HEK293 (cell line): ENCODE measurements around the gene TMCO1.
A peak's percentile ranks its signal among the peaks of the same experiment; 100 is the strongest.
"Not testable (repeated sequence)": the region's sequence is repeated elsewhere in the genome, so short reads cannot be mapped to it uniquely, and the experiment has no call there.

Experiments
- CTCF ChIA-PET: fragments of 350-600 bp; formaldehyde crosslinking; extraction: SDS; loops from one replicate; lab custom pipeline; 2021; ENCODE audit warnings: antibody characterized with exemption; lab: Yijun Ruan, JAX
- POLR2A ChIA-PET: fragments of 300-600 bp; formaldehyde crosslinking; extraction: SDS; loops from one replicate; lab custom pipeline; 2020; ENCODE audit warnings: antibody characterized with exemption, inconsistent platforms; lab: Yijun Ruan, JAX
- H3K27ac ChIP-seq: fragments of 200-500 bp; sonication (Bioruptor generic); 2 replicates; pipeline ENCODE4 v1.5.1; 2014; ENCODE audit warnings: low read depth, low read length, control low read depth, inconsistent platforms; ENCODE audit errors: extremely low read depth
- H3K36me3 ChIP-seq, 2 experiments: fragments of 200-500 bp in 1 of 2; sonication (Bioruptor generic) in 1 of 2; 1 replicate in 1 of 2; 2 replicates in 1 of 2; pipeline ENCODE4 v1.5.1; 2014 to 2017; ENCODE audit warnings: inconsistent platforms in 2 of 2, low read length in 2 of 2; ENCODE audit not compliant: control insufficient read depth in 2 of 2, insufficient read depth in 1 of 2
- H3K4me1 ChIP-seq: fragments of 200-500 bp; sonication (Bioruptor generic); 2 replicates; pipeline ENCODE4 v1.5.1; 2014; ENCODE audit warnings: mild to moderate bottlenecking, low read length, inconsistent platforms; ENCODE audit not compliant: control insufficient read depth, insufficient read depth
- H3K4me3 ChIP-seq: 2 replicates; pipeline ENCODE4 v1.5.1; 2011; ENCODE audit warnings: low read depth, mild to moderate bottlenecking, control low read depth, low read length, moderate library complexity
- H3K9me3 ChIP-seq: fragments of 200-500 bp; sonication (Bioruptor generic); 2 replicates; pipeline ENCODE4 v1.5.1; 2014; ENCODE audit warnings: low read depth, low read length, inconsistent platforms; ENCODE audit not compliant: control insufficient read depth, insufficient read depth
- EGR2 ChIP-seq: fragments of 450-650 bp; formaldehyde crosslinking; IDR thresholded peaks from 2 replicates; pipeline ENCODE4 v1.5.1; 2016; ENCODE audit warnings: low read depth, missing biosample characterization, missing genetic modification characterization
- MYNN ChIP-seq: fragments of 450-650 bp; formaldehyde crosslinking; IDR thresholded peaks from 2 replicates; pipeline ENCODE4 v1.5.1; 2016; ENCODE audit warnings: missing biosample characterization, missing genetic modification characterization, borderline replicate concordance
- SALL2 ChIP-seq: fragments of 450-650 bp; formaldehyde crosslinking; IDR thresholded peaks from 2 replicates; pipeline ENCODE4 v1.5.0; 2017; ENCODE audit warnings: missing biosample characterization, mild to moderate bottlenecking, missing genetic modification characterization, borderline replicate concordance
- TRIM28 ChIP-seq: IDR thresholded peaks from 2 replicates; pipeline ENCODE4 v1.6.1; 2011; ENCODE audit warnings: low read length, control low read depth, borderline replicate concordance
- ZBTB17 ChIP-seq: fragments of 450-650 bp; formaldehyde crosslinking; IDR thresholded peaks from 2 replicates; pipeline ENCODE4 v1.5.1; 2016; ENCODE audit warnings: missing biosample characterization, missing genetic modification characterization
- ZFP37 ChIP-seq: fragments of 450-650 bp; formaldehyde crosslinking; IDR thresholded peaks from 2 replicates; pipeline ENCODE4 v1.5.1; 2016; ENCODE audit warnings: missing biosample characterization, missing genetic modification characterization
- ZNF146 ChIP-seq: fragments of 450-650 bp; formaldehyde crosslinking; IDR thresholded peaks from 2 replicates; pipeline ENCODE4 v1.5.1; 2016; ENCODE audit warnings: missing biosample characterization, missing genetic modification characterization
- ZNF16 ChIP-seq: fragments of 450-650 bp; formaldehyde crosslinking; IDR thresholded peaks from 2 replicates; pipeline ENCODE4 v1.5.1; 2016; ENCODE audit warnings: low read depth, missing biosample characterization, missing genetic modification characterization
- ZNF335 ChIP-seq: fragments of 450-650 bp; formaldehyde crosslinking; conservative IDR thresholded peaks from 2 replicates; pipeline ENCODE4 v1.5.1; 2016; ENCODE audit warnings: missing biosample characterization, missing genetic modification characterization
- ZNF530 ChIP-seq: fragments of 450-650 bp; formaldehyde crosslinking; IDR thresholded peaks from 2 replicates; pipeline ENCODE4 v1.5.1; 2016; ENCODE audit warnings: low read depth, missing biosample characterization, missing genetic modification characterization
- ZNF558 ChIP-seq: fragments of 450-650 bp; formaldehyde crosslinking; IDR thresholded peaks from 2 replicates; pipeline ENCODE4 v1.5.1; 2016; ENCODE audit warnings: missing biosample characterization, missing genetic modification characterization
- ZNF660 ChIP-seq: fragments of 450-650 bp; IDR thresholded peaks from 2 replicates; pipeline ENCODE4 v1.5.1; 2018; ENCODE audit warnings: missing biosample characterization, mild to moderate bottlenecking, missing genetic modification characterization
- ZSCAN16 ChIP-seq: fragments of 450-650 bp; formaldehyde crosslinking; IDR thresholded peaks from 2 replicates; pipeline ENCODE4 v1.5.1; 2016; ENCODE audit warnings: missing biosample characterization, missing genetic modification characterization
- ZSCAN4 ChIP-seq: fragments of 450-650 bp; formaldehyde crosslinking; IDR thresholded peaks from 2 replicates; pipeline ENCODE4 v1.5.1; 2017; ENCODE audit warnings: missing biosample characterization, missing genetic modification characterization
- ZXDB ChIP-seq: fragments of 450-650 bp; formaldehyde crosslinking; IDR thresholded peaks from 2 replicates; pipeline ENCODE4 v1.5.1; 2016; ENCODE audit warnings: missing biosample characterization, missing genetic modification characterization
- TF ChIP-seq, protein P1 (sequence below): fragments of 450-650 bp; formaldehyde crosslinking; IDR thresholded peaks from 2 replicates; pipeline ENCODE4 v1.5.1; 2017; ENCODE audit warnings: missing biosample characterization, missing genetic modification characterization
- TF ChIP-seq, protein P2 (sequence below): fragments of 450-650 bp; formaldehyde crosslinking; IDR thresholded peaks from 2 replicates; pipeline ENCODE4 v1.5.1; 2017; ENCODE audit warnings: missing biosample characterization, mild to moderate bottlenecking, missing genetic modification characterization, moderate library complexity

Gene TMCO1

DNA sequence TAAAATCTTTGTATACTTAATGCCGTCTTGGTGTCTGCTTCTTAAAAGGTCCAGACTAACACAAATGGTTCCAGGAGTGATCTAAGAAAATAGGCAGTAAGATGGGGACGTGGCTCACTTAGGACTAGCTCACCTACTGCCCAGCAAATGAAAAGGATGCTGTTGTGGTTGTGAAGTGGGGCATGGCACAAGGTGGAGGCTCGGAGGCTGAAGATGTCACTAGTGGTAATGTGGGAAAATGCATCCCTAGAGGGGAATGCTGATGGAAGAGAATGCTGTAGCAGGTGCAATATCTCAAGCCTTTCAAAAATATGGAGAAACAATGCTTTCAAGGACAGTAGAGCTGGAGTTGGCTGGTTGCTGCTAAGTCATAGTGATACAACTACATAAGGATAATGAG, 47.5 kb upstream of the TMCO1 start:
- TF ChIP-seq ZSCAN16 (no peak), ZNF660 (no peak), SALL2 (no peak)
- TF ChIP-seq, protein P1, sequence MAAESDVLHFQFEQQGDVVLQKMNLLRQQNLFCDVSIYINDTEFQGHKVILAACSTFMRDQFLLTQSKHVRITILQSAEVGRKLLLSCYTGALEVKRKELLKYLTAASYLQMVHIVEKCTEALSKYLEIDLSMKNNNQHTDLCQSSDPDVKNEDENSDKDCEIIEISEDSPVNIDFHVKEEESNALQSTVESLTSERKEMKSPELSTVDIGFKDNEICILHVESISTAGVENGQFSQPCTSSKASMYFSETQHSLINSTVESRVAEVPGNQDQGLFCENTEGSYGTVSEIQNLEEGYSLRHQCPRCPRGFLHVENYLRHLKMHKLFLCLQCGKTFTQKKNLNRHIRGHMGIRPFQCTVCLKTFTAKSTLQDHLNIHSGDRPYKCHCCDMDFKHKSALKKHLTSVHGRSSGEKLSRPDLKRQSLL (tag by site-specific recombination) = no peak
- Histone ChIP-seq H3K36me3 (no peaks in the 10 kb centered on the region), H3K4me3 (no peak overlapping the region), H3K27ac (no peak overlapping the region), H3K4me1 (no peaks in the 10 kb centered on the region), H3K9me3 (no peaks in the 10 kb centered on the region)
- ChIA-PET CTCF (interaction anchor here (0.6 kb wide), 1 partner anchor 30 kb away, joined by 3 read pairs; no protein-coding TSS in a partner anchor), POLR2A (interaction anchor here (2.2 kb wide), 1 partner anchor 12 kb away, joined by 7 read pairs; the partner anchor contains the start of gene UCK2)

DNA sequence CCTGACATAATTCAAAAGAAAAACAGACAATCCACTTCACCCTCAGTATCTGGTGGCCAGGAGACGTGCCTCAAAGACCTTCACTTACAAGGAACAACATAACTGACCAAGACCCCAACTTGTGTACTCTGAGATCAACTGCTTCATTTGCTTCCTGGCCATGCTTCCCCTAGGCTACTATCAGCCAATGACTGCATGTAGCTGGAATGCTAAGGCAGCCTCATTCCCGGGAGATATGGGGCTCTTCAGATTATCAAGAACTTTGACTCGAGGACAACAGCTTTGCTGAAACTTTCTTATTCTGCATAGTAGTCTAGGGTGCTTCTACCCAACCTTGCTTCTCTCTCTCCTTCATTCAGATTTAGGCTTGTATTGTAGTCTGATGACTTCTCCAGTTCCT, 47.1 kb upstream of the TMCO1 start:
- no peaks in the 10 kb centered on the region for H3K4me1 ChIP-seq
- no peaks in the 10 kb centered on the region for H3K9me3 ChIP-seq
- no peaks in the 10 kb centered on the region for H3K36me3 ChIP-seq
- POLR2A ChIA-PET = interaction anchor here (2.2 kb wide), 1 partner anchor 12 kb away, joined by 7 read pairs; the partner anchor contains the start of gene UCK2
- CTCF ChIA-PET = no interaction called here
- no peak overlapping the region for H3K27ac ChIP-seq
- no peak overlapping the region for H3K4me3 ChIP-seq
- TF ChIP-seq ZNF335 (tag by site-specific recombination) (no peak), ZFP37 (tag by site-specific recombination) (0 out of 2 replicates have a peak, but pooled peaks have one; percentile 25)
- TF ChIP-seq, all 188 proteins: peak for 1

- POLR2A ChIA-PET = no interaction called here
- H3K36me3 ChIP-seq = no peaks in the 10 kb centered on the region
Measured at GRCh38 chr1:165807613-165808012, 38.9 kb upstream of the TMCO1 start.

DNA sequence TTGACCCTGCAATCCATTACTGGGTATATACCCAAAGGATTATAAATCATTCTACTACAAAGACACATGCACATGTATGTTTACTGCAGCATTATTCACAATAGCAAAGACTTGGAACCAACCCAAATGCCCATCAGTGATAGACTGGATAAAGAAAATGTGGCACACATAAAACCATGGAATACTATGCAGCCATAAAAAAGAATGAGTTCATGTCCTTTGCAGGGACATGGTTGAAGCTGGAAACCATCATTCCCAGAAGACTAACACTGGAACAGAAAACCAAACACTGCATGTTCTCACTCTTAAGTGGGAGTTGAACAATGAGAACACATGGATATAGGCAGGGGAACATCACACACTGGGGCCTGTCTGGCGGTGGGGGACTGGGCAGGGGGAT, 35.8 kb upstream of the TMCO1 start:
- not testable (repeated sequence) for H3K36me3 ChIP-seq
- TF ChIP-seq ZNF146 = peak; percentile 84
- TF ChIP-seq, all 188 proteins: peak for 1; not testable (repeated sequence) for 187
- H3K9me3 ChIP-seq, H3K27ac ChIP-seq, POLR2A ChIA-PET, H3K4me1 ChIP-seq, H3K4me3 ChIP-seq: not testable (repeated sequence)
- CTCF ChIA-PET = interaction anchor here (0.9 kb wide), 1 partner anchor 14 kb away, joined by 4 read pairs; no protein-coding TSS in a partner anchor

More at GRCh38 chr1:165807613-165808012, 38.9 kb upstream of the TMCO1 start:
- H3K27ac ChIP-seq = no peak overlapping the region
- no peak for TF ChIP-seq EGR2
- no peak for TF ChIP-seq ZXDB (tag by site-specific recombination)
- TF ChIP-seq ZNF16 (tag by site-specific recombination) = no peak
- no peak for TF ChIP-seq ZBTB17
- TF ChIP-seq SALL2 = no peak
- H3K9me3 ChIP-seq = no peaks in the 10 kb centered on the region
- H3K4me3 ChIP-seq = no peak overlapping the region
- CTCF ChIA-PET = no interaction called here
- H3K4me1 ChIP-seq = no peaks in the 10 kb centered on the region

DNA sequence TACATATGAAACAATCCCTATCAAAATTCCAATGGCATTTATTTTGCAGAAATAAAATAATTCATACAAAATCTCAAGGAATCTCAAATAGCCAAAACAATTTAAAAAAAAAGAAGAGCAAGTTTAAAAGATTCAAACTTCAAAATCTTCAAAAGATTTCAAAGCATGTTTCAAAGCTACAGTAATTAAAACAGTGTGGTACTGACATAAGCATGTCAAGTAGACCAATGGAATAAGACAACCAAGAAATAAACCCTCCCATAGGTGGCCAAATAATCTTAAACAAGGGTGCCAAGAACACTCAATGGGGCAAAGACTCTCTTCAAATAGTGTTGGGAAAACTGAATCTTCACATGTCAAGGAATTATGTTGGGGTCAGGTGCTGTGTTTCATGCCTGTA, 30.7 kb upstream of the TMCO1 start:
- ChIA-PET POLR2A (interaction anchor here (0.6 kb wide), 1 partner anchor 28 kb away, joined by 3 read pairs; no protein-coding TSS in a partner anchor), CTCF (interaction anchor here (0.5 kb wide), 1 partner anchor 91 kb away, joined by 3 read pairs; no protein-coding TSS in a partner anchor)
- Histone ChIP-seq H3K4me3 (no peak overlapping the region), H3K4me1 (no peaks in the 10 kb centered on the region), H3K27ac (no peak overlapping the region), H3K9me3 (no peaks in the 10 kb centered on the region)
- no peak for TF ChIP-seq ZSCAN4 (tag by site-specific recombination)
- TF ChIP-seq ZNF558 (tag by site-specific recombination) = no peak
- no peak for TF ChIP-seq TRIM28
- no peak for TF ChIP-seq ZNF530 (tag by site-specific recombination)
- TF ChIP-seq, protein P2, sequence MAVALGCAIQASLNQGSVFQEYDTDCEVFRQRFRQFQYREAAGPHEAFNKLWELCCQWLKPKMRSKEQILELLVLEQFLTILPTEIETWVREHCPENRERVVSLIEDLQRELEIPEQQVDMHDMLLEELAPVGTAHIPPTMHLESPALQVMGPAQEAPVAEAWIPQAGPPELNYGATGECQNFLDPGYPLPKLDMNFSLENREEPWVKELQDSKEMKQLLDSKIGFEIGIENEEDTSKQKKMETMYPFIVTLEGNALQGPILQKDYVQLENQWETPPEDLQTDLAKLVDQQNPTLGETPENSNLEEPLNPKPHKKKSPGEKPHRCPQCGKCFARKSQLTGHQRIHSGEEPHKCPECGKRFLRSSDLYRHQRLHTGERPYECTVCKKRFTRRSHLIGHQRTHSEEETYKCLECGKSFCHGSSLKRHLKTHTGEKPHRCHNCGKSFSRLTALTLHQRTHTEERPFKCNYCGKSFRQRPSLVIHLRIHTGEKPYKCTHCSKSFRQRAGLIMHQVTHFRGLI (tag by site-specific recombination) = no peak
- TF ChIP-seq MYNN (tag by site-specific recombination) = no peak
- TF ChIP-seq, all 188 proteins: peak for 0
- no peaks in the 10 kb centered on the region for H3K36me3 ChIP-seq
